ENCODE measurements around the gene CCNE1.
A peak's percentile ranks its signal among the peaks of the same experiment; 100 is the strongest.

Gene CCNE1

DNA sequence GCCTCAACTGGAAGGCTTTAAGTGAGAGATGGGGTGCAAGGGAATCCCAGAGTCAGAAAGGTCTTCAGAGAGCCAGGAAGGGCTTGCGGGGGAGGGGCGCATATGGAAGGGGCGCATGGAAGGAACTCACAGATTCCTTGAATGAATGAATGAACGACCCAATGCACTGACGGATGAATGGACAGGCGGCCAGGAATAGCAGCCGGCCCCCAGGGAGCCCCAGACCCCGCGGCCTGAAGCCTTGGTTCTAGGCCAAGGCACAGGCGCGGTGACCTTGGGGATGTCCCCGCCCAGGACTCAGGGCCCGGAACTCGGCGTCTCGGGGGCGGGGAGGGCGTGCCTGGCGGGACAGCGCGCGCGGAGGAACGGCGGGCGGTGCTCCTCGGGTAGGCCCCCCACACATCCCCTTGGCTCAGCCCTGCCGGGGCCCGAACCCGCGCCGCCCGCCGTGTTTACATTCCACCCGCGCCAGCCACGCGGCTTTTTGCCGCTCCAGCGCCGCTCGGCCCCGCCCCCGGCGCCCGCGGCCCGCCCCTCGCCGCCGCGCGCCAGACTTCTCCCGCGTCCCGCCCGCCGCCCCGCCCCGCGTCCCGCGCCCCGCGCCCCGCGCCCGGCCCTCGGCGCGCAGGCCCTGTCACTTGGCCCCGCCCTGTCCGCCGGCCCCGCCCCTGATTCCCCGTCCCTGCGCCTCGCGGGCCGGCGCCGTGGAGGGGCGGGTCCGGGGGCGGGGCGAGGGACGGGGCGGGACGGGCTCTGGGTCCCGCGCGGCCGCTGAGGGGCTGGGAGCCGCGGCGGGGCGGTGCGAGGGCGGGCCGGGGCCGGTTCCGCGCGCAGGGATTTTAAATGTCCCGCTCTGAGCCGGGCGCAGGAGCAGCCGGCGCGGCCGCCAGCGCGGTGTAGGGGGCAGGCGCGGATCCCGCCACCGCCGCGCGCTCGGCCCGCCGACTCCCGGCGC, at the start of gene CCNE1:
Gene CCNE1 (plus strand): TSS at position 867 of the 955 bp plus-strand sequence. CDS start 565 bp downstream, outside the sequence.
- peak; percentile 97 for DNase-seq

GRCh38 chr19:29763196-29763595, 48.6 kb upstream of the CCNE1 start:
- DNase-seq: no peak

- no peak for DNase-seq
Observed at GRCh38 chr19:29764361-29764760, 47.4 kb upstream of the CCNE1 start.

GRCh38 chr19:29766100-29766499, 45.7 kb upstream of the CCNE1 start:
- no peak for DNase-seq

DNA sequence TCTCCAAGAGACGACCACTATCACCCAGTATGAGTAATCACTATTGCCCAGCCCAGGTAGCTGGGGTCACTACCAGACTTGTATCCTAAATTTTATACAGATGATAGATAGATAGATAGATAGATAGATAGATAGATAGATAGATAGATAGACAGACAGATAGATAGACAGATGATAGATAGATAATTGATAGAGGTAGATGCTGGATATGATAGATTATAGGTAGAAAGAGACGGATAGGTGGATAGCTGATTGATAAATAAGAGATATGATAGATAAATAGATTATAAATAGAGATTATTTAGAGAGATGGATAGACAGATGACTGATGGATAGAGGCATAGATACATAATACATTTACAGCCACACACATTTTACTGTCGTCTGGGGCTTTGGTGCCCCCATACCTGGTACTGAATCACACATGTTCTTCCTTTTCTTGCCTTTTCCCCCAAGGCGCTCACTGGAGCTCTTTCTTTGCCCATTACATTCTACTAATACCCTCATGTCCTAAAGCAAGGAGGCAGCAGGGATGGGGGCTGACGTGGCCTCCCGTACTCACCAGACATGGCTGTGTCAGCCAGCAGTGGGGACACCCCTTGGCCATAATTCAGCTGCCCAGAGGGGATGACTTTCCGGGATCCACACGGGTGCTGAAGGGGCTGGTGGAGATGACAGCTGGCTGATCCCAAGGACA, 44.6 kb upstream of the CCNE1 start:
- no peak for DNase-seq

GRCh38 chr19:29768166-29768565, 43.6 kb upstream of the CCNE1 start:
- no peak for DNase-seq

DNA sequence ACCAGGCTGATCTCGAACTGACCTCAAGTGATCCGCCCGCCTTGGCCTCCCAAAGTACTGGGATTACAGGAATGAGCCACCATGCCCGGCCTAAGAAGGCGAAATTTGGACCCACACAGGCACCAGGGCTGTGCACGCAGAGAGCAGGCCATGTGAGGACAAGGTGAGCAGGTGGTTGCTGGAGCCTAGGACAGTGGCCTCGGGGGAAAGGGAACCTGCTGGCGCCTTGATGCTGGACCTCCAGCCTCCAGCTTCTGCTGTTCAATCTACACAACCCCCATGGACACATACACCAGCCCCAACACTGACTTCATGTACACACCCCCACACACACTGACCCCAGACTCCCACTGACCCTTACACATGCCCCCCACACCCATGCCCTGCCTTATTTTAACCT, 41.8 kb upstream of the CCNE1 start:
- no peak for DNase-seq

DNA sequence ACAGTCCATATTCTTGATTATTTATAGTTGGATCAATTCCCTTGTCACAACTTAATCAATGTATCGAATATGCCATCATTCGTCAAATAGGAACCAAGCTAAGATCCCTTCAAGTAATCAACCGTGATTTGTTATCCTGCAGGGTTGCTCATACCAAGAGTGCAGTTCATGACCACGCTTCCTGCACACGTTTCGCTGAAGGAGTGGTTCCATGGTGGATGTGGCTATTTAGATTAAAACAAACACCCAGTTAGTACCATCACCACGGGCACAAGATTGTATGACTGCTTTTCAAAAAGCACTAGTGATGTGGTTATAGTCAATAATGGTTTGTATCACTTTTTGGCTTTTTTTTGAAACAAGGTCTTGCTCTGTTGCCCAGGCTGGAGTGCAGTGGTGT, 41.1 kb upstream of the CCNE1 start:
- DNase-seq: no peak

DNA sequence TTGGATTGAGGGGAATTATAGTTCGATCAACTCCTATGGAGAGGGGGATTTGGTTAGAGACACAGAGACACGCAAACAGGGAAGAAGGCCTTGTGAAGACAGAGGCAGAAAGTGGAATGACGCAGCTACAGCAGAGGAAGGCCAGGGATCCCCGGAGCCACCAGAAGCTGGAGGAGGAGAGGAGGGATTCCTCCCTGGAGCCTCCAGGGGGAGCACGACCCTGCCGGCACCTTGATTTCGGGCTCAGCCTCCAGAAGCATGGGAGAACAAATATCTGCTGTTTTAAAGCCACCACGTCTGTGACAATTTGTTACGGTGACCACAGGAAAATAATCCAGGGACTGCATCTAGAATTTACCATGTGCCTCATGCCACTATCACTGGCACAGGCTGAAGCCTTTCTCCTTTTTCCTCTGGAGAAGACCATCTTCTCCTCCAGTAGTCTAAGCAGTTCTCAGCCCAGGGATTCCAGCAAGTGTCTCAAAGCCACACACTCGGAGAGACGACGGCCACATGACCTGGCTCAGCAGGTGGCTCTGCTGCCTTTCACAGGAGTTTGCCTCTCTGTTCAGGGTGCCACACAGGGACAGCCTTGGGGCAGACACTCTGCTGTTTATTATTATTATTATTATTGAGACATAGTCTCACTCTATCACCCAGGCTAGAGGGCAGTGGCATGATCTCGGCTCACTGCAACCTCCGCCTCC, 39.9 kb upstream of the CCNE1 start:
- peak; percentile 52 for DNase-seq

DNA sequence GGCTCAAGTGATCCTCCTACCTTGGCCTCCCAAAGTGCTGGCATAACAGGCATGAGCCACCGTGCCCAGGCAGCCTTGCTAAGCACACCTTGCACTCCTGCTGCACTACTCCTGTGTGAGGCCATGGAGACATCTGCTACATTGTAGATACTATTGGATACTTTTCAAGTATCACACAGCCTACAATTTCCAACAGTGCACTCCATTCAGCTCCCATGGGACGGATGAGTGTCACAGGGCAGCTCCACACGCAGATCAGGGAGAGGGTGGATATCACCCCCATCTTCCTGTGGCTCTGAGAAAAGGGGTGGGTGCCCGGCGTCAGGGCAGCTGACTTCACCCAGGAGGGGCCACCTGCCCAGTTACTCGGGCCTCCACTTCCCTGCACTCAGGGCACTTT, 39.1 kb upstream of the CCNE1 start:
- no peak for DNase-seq

DNA sequence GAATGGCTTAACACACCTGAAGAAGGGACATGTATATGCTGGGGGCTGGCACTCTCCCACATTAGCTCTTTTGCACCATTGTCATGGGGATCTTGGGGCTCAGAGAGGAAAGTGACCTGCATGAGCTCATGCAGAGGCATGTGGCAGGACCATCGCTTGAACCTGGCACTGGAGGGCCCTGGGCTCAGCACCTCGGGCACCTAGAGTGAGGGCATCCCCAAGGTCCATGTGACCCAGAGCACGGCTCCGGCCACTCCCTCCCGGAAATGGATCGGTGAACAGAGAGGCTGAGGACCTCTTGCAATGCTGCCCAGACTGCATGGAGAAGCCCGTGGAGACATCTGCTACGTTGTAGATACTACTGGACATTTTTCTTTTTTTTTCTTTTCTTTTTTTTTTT, 38.6 kb upstream of the CCNE1 start:
- no peak for DNase-seq

- no peak for DNase-seq
Observed at GRCh38 chr19:29774126-29774525, 37.7 kb upstream of the CCNE1 start.

- DNase-seq: no peak
Observed at GRCh38 chr19:29777781-29778309, 33.9 kb upstream of the CCNE1 start.

DNA sequence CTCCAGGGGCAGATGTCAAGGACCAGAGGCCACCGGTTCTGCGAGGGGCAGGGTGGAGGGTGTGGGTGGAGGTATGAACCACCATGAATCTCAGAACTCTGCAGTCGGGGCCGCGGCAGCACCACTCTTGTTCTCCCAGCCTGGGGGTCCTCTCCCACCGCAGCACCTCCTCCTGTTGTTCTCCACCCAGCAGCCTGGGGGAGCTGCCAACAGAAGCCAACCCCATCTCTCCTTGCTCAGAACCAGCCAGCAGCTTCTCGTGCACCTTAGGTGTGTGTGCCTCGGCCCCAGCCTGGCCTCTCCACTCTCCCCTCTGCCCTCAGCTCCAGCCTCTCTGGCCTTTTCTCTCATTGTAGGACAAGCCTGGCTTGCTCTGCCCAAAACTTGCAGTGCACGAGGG, 31.9 kb upstream of the CCNE1 start:
- no peak for DNase-seq

GRCh38 chr19:29781386-29782259, 30.2 kb upstream of the CCNE1 start:
- DNase-seq: no peak

- DNase-seq: no peak
Observed at GRCh38 chr19:29782260-29782580, 29.6 kb upstream of the CCNE1 start.

DNA sequence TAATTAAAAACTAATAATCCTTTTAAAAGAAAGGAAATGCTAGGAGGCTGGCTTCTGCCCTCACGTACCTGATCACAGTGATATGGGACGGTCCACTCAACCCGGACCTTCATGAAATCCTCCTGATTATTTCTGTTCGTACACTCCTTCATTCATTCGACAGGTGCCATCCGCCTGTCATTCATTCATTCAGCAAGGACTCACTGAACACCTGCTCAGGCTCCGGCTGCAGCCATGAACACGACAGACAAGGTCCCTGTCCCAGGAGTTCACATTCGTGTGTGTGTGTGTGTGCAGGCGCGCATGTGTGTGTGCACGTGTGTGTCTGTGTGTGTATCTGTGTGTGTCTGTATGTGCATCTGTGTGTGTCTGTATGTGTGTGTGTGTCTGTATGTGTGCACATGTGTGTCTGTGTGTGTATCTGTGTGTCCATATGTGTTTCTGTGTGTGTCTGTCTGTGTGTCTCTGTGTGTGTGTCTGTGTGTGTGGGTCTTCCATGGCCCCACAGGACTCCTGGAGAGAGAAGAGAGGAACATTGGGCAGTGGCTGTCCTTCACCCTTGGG, 28.1 kb upstream of the CCNE1 start:
- DNase-seq: no peak

- no peak for DNase-seq
Observed at GRCh38 chr19:29784598-29785223, 27.1 kb upstream of the CCNE1 start.

DNA sequence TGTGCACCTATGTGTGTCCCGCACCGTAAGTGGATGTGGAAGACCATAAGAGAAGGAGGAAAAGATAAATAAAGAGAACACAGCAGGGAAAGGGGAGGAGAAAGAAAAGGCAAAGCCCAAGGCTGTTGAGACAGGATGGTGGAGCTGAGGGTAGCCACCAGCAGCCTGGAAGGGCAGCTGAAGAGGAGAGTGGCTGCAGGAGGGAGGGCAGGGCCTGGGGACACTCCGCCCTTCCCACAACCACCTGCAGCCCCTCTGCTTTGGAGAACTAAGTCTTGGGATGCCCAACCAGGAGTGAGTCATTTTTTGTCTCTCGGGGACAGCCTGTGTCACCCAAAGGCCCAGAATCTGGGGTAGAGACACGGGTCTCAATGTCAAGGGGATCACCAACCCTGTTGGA, 26.4 kb upstream of the CCNE1 start:
- no peak for DNase-seq

- DNase-seq: peak; percentile 12
Observed at GRCh38 chr19:29785955-29786589, 25.7 kb upstream of the CCNE1 start.

DNA sequence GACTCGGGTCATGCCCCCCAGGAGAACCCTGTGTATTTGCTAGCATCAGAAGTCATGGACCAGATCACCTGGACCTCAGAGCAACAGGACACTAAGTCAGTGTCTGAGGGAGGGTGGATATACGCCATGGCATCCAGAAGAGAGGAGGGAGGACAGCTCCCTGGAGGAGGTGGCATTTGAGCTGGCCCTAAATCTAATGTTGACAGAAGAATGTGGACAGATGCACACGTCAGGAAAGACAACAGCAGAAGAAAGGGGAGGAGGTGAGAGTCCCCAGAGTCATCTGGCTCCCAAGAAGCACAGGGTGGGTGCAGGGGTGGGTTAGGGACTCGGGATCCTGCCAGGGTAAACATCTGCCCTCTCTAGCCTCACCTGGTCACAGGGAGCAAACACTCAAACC, 24.5 kb upstream of the CCNE1 start:
- DNase-seq: no peak
